NCI-H128 (cell line): ENCODE results near the gene RNF121.

Source experiments
- DNase-seq: peaks from one replicate; lab custom pipeline; 2025; ENCODE audit not compliant: unreplicated experiment; lab: John Stamatoyannopoulos, UW

The RNF121 gene

GRCh38 chr11:72004515-72005346 is 75.9 kb downstream of the RNF121 start:
- no peak for DNase-seq

GRCh38 chr11:72005347-72006260 is 76.8 kb downstream of the RNF121 start:
- no peak for DNase-seq

- DNase-seq, result no peak
Measured at GRCh38 chr11:72006309-72007088, 77.7 kb downstream of the RNF121 start.

- DNase-seq, result no peak
Measured at GRCh38 chr11:72007089-72007476, 78.2 kb downstream of the RNF121 start.

- DNase-seq, result no peak
Measured at GRCh38 chr11:72007587-72007986, 78.7 kb downstream of the RNF121 start.

GRCh38 chr11:72008728-72009127 is 79.9 kb downstream of the RNF121 start:
- no peak for DNase-seq

GRCh38 chr11:72009156-72009555 is 80.3 kb downstream of the RNF121 start:
- DNase-seq, result no peak

GRCh38 chr11:72010529-72011233 is 81.8 kb downstream of the RNF121 start:
- DNase-seq, result no peak

- DNase-seq, result no peak
Measured at GRCh38 chr11:72012091-72012630, 83.3 kb downstream of the RNF121 start.

- DNase-seq, result no peak
Measured at GRCh38 chr11:72012897-72013721, 84.3 kb downstream of the RNF121 start.

GRCh38 chr11:72013765-72014711 is 85.2 kb downstream of the RNF121 start:
- no peak for DNase-seq

- DNase-seq, result no peak
Measured at GRCh38 chr11:72014761-72015320, 86.0 kb downstream of the RNF121 start.

- no peak for DNase-seq
Measured at GRCh38 chr11:72015511-72016061, 86.7 kb downstream of the RNF121 start.

GRCh38 chr11:72018171-72018570 is 89.3 kb downstream of the RNF121 start:
- no peak for DNase-seq

GRCh38 chr11:72023335-72023734 is 94.5 kb downstream of the RNF121 start:
- no peak for DNase-seq

- DNase-seq, result no peak
Measured at GRCh38 chr11:72024069-72024754, 95.4 kb downstream of the RNF121 start.

- DNase-seq, result no peak
Measured at GRCh38 chr11:72026090-72026489, 97.2 kb downstream of the RNF121 start.
